Subcutaneous abdominal adipose tissue (tissue), 5 donors: Measurements from ENCODE around the gene SH3GLB1.

Experiments used
- H3K27ac ChIP-seq: one replicate; pipeline ENCODE4 v1.7.0; 2013; ENCODE audit warnings: low read depth, mild to moderate bottlenecking, inconsistent platforms, low read length, moderate library complexity
- H3K27me3 ChIP-seq, 5 donors: one replicate each; pipeline ENCODE4 v1.7.0; 2013; ENCODE audit warnings: low read length in 5 of 5, inconsistent platforms in 1 of 5; ENCODE audit not compliant: control insufficient read depth in 5 of 5, insufficient read depth in 4 of 5
- H3K36me3 ChIP-seq, 5 donors: one replicate each; pipeline ENCODE4 v1.7.0; 2013; ENCODE audit warnings: low read length in 5 of 5; ENCODE audit not compliant: control insufficient read depth in 5 of 5, insufficient read depth in 5 of 5
- H3K4me1 ChIP-seq, 5 donors: one replicate each; pipeline ENCODE4 v1.7.0; 2013; ENCODE audit warnings: low read length in 5 of 5, mild to moderate bottlenecking in 3 of 5, moderate library complexity in 1 of 5; ENCODE audit not compliant: control insufficient read depth in 5 of 5, insufficient read depth in 5 of 5
- H3K4me3 ChIP-seq, 5 donors: one replicate each; pipeline ENCODE4 v1.7.0; 2013; ENCODE audit warnings: low read length in 5 of 5, low read depth in 1 of 5
- H3K9ac ChIP-seq, 5 donors: one replicate each; pipeline ENCODE4 v1.7.0; 2013; ENCODE audit warnings: low read length in 5 of 5, mild to moderate bottlenecking in 4 of 5, moderate library complexity in 3 of 5
- H3K9me3 ChIP-seq, 5 donors: one replicate each; pipeline ENCODE4 v1.7.0; 2013; ENCODE audit warnings: low read length in 5 of 5; ENCODE audit not compliant: control insufficient read depth in 5 of 5
- donor health status: healthy.
- donor health status: healthy.
- donor health status: healthy.
- donor health status: healthy.
- donor health status: healthy.

SH3GLB1 gene

DNA sequence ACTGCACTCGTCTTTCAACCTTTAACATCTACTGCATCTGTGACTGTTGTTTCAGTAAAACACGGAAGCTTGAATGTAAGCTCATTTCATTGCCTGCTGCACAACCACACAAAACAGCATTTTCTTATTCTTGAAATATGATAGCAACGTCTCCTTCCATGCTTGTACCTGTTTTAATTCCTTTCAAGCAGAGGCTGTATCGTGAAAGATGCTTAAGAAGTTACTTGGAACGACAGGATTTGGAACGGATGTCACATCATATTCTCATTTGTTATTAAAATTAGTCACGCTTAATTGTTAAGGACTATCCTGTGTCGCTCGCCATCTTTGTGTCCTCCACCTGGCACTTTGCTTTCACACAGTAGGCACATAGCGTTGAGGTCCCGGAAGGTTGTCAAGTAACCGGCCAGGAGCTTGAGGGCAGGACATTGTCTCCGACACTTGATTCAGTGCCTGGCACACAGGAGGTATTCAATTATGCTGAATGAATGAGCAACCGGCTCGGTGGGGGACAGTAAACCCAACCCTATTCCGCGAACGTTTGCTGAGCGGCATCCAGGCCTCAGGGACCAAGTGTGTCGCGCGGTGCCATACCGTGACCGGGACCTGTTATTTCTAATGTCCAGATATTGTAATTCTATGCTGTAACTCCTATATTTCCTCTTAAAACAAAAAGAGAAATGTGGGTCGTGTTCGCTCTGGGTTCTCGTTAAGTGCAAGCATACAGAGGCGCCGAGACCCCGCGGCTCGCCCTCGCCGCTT lies 499 bp upstream of the SH3GLB1 start:
- no peaks in the 10 kb centered on the region for H3K9me3 ChIP-seq
- peak overlapping the region; percentile 82 to 95 (median 92) for H3K4me3 ChIP-seq
- peak overlapping the region; percentile 100 for H3K27ac ChIP-seq
- H3K27me3 ChIP-seq, result no peaks in the 10 kb centered on the region
- peak overlapping the region; percentile 12 to 99 (median 98) for H3K9ac ChIP-seq
- peaks cover 0 to 61% (median 52%) of the 10 kb centered on the region in 5 donors for H3K4me1 ChIP-seq
- no peaks in the 10 kb centered on the region for H3K36me3 ChIP-seq

DNA sequence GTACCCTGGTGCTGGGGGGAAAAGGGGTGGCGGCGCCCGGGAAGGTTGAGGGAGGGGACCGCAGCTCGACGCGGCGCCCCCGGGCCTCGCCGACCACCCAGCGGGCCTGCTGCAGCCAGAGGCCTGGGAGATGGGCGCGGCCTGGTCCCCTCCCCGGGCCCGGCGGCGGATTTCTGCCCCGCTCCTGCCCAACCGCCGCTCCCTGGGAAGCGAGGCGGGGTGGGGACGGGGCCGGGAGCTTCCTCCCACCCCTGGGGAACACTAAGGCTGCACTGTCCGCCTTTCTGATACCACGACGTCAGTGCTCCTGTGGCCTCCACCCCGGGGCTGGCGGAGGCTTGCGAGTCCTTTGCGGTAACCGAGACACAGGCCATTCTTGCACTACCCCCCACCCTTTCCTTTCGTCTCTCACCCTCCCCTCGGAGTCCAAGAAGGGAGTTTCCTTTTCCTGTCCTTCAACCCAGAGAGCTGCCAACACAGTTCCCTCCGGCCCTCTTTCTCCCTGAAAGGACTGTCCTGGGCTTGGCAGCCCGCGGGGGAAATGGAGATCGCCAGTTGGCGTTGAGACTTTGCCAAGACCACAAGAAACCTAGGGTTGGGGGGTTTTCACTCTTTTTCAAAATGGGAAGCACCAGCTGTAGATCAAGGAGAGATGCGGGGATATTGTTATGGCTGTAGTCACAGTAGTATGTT lies 742 bp downstream of the SH3GLB1 start:
- H3K27me3 ChIP-seq, result no peaks in the 10 kb centered on the region
- H3K4me3 ChIP-seq, result peak overlapping the region; percentile 82 to 95 (median 92)
- no peaks in the 10 kb centered on the region for H3K9me3 ChIP-seq
- peak overlapping the region; percentile 93 to 99 (median 99) for H3K9ac ChIP-seq
- H3K36me3 ChIP-seq, result no peaks in the 10 kb centered on the region
- H3K27ac ChIP-seq, result peak overlapping the region; percentile 100
- peaks cover 0 to 73% (median 58%) of the 10 kb centered on the region in 5 donors for H3K4me1 ChIP-seq

DNA sequence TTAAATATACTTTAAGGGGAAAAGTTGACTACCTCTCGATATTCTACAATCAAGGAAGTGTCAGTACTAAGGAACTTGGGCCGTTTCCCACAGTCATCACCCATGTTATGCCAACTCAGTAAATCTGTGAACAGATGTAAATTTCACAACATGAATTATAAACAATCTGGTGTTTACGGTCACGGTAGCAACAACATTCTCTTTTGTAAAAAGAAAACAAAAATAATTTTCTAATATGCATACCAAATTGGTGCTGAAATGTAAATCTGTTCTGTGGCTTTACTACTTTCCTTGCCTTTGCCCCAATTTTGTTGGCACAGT lies 1.2 kb downstream of the SH3GLB1 start:
- peak overlapping the region; percentile 93 to 99 (median 99) for H3K9ac ChIP-seq
- no peaks in the 10 kb centered on the region for H3K36me3 ChIP-seq
- peaks cover 0 to 78% (median 62%) of the 10 kb centered on the region in 5 donors for H3K4me1 ChIP-seq
- H3K4me3 ChIP-seq, result peak overlapping the region; percentile 82 to 95 (median 92)
- H3K27ac ChIP-seq, result peak overlapping the region; percentile 100
- no peaks in the 10 kb centered on the region for H3K27me3 ChIP-seq
- no peaks in the 10 kb centered on the region for H3K9me3 ChIP-seq

DNA sequence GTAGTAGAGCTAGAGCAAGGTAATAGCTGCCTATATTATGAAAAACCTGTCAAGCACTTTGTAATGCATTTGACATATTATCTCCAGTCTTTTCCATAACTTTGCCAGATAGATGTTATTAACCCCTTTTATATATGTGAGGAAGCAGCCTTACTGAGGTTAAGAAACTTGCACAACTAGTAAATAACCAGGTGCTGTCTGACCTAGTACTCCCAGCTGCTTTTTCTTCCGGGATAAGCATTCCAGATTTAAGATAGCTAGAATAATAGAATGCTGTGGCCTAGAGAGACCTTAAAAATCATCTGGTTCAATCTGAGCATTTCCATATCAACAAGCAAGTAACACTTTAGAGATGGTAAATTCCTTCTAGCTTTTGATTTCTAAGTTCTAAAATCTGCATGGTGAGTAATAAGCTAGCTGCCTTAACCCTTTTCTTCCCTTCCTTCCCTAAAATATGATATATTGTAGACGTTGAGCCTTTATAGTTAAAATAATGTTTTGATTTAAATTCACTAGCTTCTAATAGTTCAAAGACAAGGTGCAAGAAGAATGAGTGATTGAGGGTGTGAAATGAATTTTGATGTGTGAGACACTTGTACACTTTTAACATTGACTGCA lies 1.8 kb downstream of the SH3GLB1 start:
- Histone ChIP-seq H3K27me3 (no peaks in the 10 kb centered on the region), H3K4me1 (peaks cover 0 to 78% (median 62%) of the 10 kb centered on the region in 5 donors), H3K9ac (peak overlapping the region; percentile 93 to 99 (median 99)), H3K9me3 (no peaks in the 10 kb centered on the region), H3K4me3 (peak overlapping the region; percentile 82 to 95 (median 92)), H3K27ac (peak overlapping the region; percentile 100), H3K36me3 (no peaks in the 10 kb centered on the region)

DNA sequence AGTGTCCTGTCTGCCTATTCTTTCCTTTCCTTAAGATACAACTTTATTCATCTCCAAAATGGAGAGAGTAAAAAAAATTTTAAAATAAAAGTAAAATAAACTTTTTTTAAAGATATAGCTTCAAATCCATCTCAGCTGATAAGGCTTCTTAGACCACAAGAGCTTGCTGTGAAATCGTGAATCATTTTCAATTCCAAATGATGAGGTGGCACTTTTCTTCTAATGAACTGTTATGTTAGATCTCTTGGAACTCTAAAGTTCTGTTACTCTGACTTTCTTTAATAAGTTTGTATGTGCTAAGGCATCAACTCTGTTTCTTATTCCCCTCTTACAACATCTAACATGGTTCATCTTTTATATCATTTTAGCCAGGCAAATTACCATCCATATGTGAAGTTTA lies 4.5 kb downstream of the SH3GLB1 start:
- H3K4me1 ChIP-seq, result peaks cover 0 to 64% (median 55%) of the 10 kb centered on the region in 5 donors
- no peaks in the 10 kb centered on the region for H3K27me3 ChIP-seq
- peak overlapping the region; percentile 100 for H3K27ac ChIP-seq
- no peaks in the 10 kb centered on the region for H3K9me3 ChIP-seq
- no peak overlapping the region for H3K4me3 ChIP-seq
- no peaks in the 10 kb centered on the region for H3K36me3 ChIP-seq
- H3K9ac ChIP-seq, result peak overlapping the region in 1 of 5 donors; percentile 51

DNA sequence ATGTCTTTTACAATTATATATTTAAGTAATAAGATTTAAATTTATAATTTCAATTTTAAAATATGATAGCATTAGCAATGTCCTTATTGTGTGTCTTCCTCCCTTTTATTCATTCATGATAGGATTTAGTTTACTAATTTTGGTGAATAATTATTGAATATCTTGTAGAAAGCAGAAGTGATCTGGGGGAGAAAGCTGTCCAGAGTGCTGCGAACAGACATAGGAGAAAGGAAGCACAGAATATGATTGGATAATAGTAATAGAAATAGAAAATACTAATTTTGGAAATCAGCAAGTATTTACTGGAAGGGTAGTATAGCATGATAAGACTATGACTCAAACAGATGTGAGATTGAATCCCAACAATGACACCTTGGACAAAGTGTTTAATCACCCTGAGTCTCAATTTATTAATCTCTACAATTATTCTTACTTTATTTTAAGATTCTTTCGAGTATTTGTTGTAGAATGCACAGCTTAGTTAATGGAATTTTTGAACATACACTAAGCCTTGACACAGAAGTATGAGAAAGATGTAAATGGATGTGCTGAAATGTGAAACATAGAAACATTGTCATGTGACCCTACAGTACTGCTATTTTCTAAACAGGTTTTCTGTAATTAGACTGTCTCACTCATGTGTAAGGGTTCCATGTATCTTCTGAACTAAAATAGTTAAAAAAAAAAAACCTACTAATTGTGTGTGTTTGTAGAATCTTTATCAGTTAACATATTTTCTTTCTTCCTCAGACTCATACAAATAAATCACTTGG lies 7.9 kb downstream of the SH3GLB1 start:
- Histone ChIP-seq H3K4me1 (peaks cover 0 to 62% (median 52%) of the 10 kb centered on the region in 5 donors), H3K4me3 (no peak overlapping the region), H3K36me3 (peaks cover 3 to 9% (median 8%) of the 10 kb centered on the region in 5 donors), H3K27me3 (no peaks in the 10 kb centered on the region), H3K9ac (no peak overlapping the region), H3K9me3 (no peaks in the 10 kb centered on the region), H3K27ac (peak overlapping the region; percentile 32)

DNA sequence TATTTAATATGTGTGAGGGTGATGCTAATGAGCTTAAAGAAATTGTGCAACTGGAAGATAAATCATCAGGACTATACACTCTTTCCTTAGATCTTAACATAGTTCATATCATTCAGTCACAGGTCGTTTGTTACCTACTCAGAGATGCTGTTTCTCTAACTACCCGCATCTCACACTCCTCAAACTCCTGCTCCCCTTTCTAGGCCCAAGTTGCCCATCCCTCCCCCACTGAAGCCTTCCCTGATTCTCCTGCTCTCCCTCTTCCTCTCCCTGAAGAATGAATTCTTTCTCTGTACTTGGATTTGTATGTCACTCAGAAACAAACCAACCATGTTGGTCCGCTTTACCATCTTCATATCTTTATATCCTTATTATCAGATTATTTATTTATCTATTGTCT lies 9.1 kb downstream of the SH3GLB1 start:
- H3K4me1 ChIP-seq, result peaks cover 0 to 54% (median 48%) of the 10 kb centered on the region in 5 donors
- peak overlapping the region; percentile 71 for H3K27ac ChIP-seq

DNA sequence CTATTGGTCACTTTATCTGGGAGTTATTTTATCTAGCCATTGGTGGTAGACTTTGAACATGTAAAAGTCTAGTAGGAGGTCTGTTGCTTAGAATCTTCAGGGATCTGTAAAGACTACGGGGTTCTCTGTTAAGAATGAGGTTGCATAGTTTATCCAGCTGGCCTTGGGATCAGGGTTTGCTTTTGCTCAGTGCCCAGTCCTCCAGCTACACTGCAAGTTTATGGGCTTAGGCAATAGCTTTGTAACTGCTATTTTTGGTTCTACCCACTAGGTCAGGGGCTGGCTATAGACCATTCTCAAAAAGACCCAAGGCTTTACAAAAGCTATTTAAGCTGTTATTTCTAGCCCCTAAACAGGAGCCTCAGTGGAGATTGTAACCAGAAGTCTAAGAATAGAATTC lies 9.8 kb downstream of the SH3GLB1 start:
- peaks cover 0 to 55% (median 45%) of the 10 kb centered on the region in 5 donors for H3K4me1 ChIP-seq
- peak overlapping the region in 1 of 5 donors; percentile 29 for H3K4me3 ChIP-seq
- no peaks in the 10 kb centered on the region for H3K27me3 ChIP-seq
- peak overlapping the region; percentile 71 for H3K27ac ChIP-seq
- no peaks in the 10 kb centered on the region for H3K9me3 ChIP-seq
- peak overlapping the region in 2 of 5 donors; percentile 29 to 51 for H3K9ac ChIP-seq
- peaks cover 3 to 9% (median 8%) of the 10 kb centered on the region in 5 donors for H3K36me3 ChIP-seq

More for the DNA sequence above, 9.1 kb downstream of the SH3GLB1 start:
- H3K36me3 ChIP-seq, result peaks cover 3 to 9% (median 8%) of the 10 kb centered on the region in 5 donors
- no peaks in the 10 kb centered on the region for H3K27me3 ChIP-seq
- H3K9ac ChIP-seq, result peak overlapping the region in 1 of 5 donors; percentile 51
- no peaks in the 10 kb centered on the region for H3K9me3 ChIP-seq
- no peak overlapping the region for H3K4me3 ChIP-seq

DNA sequence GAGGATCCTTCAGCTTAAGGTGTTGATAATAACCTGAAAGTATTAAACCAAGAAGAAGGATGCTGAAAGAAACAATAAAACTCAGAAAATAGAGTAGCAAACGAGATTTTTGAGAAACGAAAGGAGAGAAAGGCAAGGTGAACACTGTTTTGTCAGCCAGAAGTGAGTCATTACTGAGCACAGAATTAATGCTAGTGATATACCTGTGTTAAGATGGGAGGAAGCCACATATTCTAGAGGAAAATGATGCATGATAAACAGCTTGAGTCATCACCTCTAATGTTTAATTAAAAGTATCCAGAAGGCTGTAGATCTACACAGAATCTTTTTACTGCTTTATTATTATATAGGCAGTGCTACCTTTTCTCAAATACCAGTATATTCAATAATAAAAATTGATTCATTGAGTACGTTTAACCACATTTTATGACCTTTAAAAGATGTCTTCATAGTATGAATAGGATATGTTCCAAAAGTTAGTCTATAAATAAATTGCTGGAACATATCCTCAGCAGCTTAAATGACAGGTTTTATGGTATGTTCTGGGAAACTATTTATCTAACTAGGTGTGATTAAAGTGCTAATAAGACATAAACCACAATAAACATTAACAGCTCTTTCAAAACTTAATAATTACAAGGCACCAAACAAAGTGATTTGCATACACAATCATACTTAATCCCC lies 10.3 kb downstream of the SH3GLB1 start:
- H3K36me3 ChIP-seq, result peaks cover 3 to 12% (median 8%) of the 10 kb centered on the region in 5 donors
- peak overlapping the region in 2 of 5 donors; percentile 29 to 51 for H3K9ac ChIP-seq
- H3K27me3 ChIP-seq, result no peaks in the 10 kb centered on the region
- no peaks in the 10 kb centered on the region for H3K9me3 ChIP-seq
- H3K4me1 ChIP-seq, result peaks cover 0 to 54% (median 43%) of the 10 kb centered on the region in 5 donors
- H3K4me3 ChIP-seq, result no peak overlapping the region
- peak overlapping the region; percentile 71 for H3K27ac ChIP-seq
